GM12875 (cell line): Measurements from ENCODE around the gene SAMD11.

Experiments used
- H3K4me3 ChIP-seq: one replicate; pipeline ENCODE4 v1.5.1; 2011; ENCODE audit warnings: low read depth, low read length, control low read depth
- CTCF ChIP-seq: IDR thresholded peaks from 2 replicates; pipeline ENCODE4 v1.5.1; 2011; ENCODE audit warnings: low read depth, mild to moderate bottlenecking, control low read depth, inconsistent platforms, low read length, moderate library complexity, borderline replicate concordance; ENCODE audit not compliant: insufficient read depth

Gene SAMD11

GRCh38 chr1:978069-978834, 54.5 kb downstream of the SAMD11 start:
- no peak overlapping the region for H3K4me3 ChIP-seq
- no peak for TF ChIP-seq CTCF

DNA sequence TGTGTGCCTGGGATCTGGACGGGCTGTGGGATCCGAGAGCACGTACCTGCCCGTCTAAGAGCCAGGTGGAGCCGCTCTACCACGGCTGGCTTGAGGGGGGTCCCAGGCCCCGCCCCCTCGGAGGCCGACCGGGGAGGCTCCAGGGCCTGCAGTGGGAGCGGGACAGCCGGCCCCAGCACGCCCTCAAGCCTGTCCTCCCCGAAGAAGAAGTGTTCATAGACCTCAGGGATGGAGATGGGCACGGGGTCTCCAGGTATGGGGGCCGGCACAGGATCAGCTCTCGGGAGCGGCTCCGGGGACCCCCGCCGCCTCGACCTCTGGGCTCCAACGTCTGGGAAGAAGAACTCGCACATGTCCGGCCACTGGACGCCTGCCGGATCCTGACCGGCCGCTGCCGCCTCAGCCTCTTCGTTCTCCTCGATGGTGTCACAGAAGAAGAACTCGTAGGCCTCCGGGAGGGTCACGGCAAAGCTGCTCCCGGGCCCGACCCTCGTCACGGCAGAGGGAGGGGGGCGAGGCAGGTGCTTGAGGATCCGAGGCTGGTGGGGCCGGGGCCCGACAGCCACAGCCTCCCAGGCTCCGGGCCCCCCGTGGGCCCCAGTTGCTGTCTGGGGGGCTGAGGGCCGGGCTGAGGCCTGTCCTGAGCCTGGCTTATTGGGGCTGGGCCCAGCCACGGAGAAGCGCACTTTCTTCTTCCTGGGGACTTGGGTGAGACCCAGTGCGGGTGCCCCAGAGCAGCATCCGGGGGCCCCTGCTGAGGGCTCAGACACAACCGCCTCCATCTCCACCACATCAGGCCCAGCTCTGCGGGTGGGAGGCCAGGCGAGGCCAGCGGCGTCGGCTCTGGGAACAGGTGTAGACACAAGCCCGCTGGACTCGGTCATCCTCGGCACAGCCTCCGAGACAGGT, 55.4 kb downstream of the SAMD11 start:
- no peak for TF ChIP-seq CTCF
- no peak overlapping the region for H3K4me3 ChIP-seq

- TF ChIP-seq CTCF = no peak
- no peak overlapping the region for H3K4me3 ChIP-seq
Observed at GRCh38 chr1:979744-980072, 56.0 kb downstream of the SAMD11 start.

GRCh38 chr1:980137-980571, 56.4 kb downstream of the SAMD11 start:
- no peak overlapping the region for H3K4me3 ChIP-seq
- TF ChIP-seq CTCF = no peak

DNA sequence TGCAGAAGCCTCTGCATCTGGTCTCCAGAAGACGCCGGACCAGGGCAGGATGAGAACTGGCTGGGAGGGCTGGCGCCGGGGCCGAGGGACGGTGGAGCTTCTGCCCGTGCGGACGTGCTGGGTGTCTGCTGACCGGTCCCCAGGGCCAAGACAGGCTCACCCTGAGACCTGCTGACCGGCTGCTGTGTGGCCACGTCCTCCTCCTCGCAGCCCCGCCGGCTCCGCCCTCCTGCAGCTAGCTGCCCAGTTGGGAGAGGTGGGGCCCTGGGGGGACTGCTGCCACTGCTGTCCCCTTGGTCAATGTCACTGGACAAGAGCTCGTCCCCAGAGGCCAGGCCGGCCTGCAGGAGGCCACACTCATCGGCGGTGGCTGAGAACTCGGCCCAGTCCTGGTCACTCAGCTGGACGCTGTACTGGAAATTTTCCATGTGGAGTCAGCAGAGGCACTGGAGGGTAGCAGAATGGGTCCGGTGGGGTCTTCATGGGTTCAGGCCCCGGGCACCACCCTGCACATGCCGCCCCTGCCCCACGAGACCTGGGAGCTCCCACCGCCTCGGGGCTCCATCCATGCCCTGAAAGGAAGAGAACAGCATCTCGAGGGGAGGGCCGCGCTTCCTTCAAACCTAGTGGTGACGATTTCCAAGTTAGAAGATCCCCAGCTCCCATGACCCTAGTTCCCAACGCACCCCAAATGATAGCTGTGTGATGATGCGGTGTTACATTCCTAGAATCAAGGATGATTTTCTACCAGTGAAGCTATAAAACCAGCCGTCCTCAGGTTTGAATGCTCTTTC, 57.1 kb downstream of the SAMD11 start:
- TF ChIP-seq CTCF = no peak
- no peak overlapping the region for H3K4me3 ChIP-seq

DNA sequence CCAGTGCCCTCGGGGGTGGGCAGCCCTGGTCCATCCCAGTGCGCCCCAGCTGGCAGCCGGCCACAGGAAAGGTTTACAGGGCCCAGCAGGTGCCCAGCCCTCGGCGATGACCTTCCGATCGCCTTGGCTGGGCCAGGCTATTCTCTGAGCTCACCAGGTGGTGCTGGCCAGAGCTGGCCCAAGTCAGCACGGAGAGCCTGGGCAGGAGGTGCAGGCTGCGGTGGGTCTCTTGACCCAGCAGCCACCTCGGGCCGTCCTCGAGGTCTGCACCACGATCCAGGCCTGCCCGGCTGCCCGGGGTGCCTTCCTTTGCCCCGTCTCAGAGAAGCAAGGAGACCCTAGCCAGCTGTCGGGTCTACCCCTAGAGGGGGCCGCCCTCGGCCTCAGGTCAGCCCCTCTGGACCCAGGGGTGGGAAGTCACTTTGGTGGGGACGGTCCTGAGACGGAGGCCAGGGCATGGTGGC, 57.8 kb downstream of the SAMD11 start:
- TF ChIP-seq CTCF = no peak

More for the DNA sequence above, 57.8 kb downstream of the SAMD11 start:
- no peak overlapping the region for H3K4me3 ChIP-seq
